ENCODE data around the gene MIPEP. TPM values are rescaled to one million over a fixed set of nuclear protein-coding genes. Genes with fewer than 3 reads are reported as not detected.
A peak's percentile ranks its signal among the peaks of the same experiment; 100 is the strongest.

MIPEP gene
- total RNA-seq, 4 donors from 2014 or later = 17.1 to 27.9 (median 24.1) TPM

- H3K36me3 ChIP-seq = no peaks in the 10 kb centered on the region
- no peak overlapping the region for H3K4me3 ChIP-seq (replicated peaks in 1 of 3)
- TF ChIP-seq CTCF (IDR thresholded peaks at IDR 0.05) (no peak), POLR2A (IDR thresholded peaks at IDR 0.05) (no peak)
- H3K27ac ChIP-seq = peak overlapping the region in 2 of 3 donors; percentile 3 to 58
- no peaks in the 10 kb centered on the region for H3K9me3 ChIP-seq
- peaks cover 11 to 23% of the 10 kb centered on the region in 2 donors for H3K4me1 ChIP-seq
- peak; percentile 83 to 85 for DNase-seq
- no peaks in the 10 kb centered on the region for H3K27me3 ChIP-seq
- intact Hi-C loops (cut with DNase I) = no loop called here
- WGBS, 2 donors = 52 to 56% methylated on average over 10 of the region's 10 CpGs
Measured at GRCh38 chr13:23789576-23790346, 99.4 kb downstream of the MIPEP start.

DNA sequence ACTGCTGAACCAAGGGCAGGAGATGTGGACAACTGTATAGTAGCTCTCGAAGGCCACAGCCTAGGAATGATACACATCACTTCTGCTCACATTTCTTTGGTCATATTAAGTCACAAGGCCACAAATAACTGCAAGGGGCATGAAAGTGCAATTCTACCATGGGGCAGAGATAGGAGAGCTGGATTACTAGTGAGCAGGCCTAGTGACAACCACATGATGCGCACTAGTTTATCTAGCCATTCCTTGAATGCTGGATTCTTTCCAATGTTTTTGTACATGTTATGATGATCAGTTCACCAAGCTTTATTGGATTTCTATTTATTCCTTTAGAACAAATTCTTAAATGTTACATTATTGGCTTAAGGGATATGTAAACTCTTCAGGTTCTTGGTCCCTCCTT, 100.7 kb downstream of the MIPEP start:
- no peak overlapping the region for H3K27ac ChIP-seq
- H3K9me3 ChIP-seq = no peaks in the 10 kb centered on the region
- TF ChIP-seq POLR2A (IDR thresholded peaks at IDR 0.05) = no peak
- TF ChIP-seq CTCF (IDR thresholded peaks at IDR 0.05) = no peak
- DNase-seq = no peak
- peaks cover 11 to 18% of the 10 kb centered on the region in 2 donors for H3K4me1 ChIP-seq
- H3K27me3 ChIP-seq = no peaks in the 10 kb centered on the region
- 98 to 100% methylated on average over 2 of the region's 2 CpGs for WGBS, 2 donors
- no peak overlapping the region for H3K4me3 ChIP-seq (replicated peaks in 1 of 3)
- H3K36me3 ChIP-seq = no peaks in the 10 kb centered on the region
- intact Hi-C loops (cut with DNase I) = no loop called here

DNA sequence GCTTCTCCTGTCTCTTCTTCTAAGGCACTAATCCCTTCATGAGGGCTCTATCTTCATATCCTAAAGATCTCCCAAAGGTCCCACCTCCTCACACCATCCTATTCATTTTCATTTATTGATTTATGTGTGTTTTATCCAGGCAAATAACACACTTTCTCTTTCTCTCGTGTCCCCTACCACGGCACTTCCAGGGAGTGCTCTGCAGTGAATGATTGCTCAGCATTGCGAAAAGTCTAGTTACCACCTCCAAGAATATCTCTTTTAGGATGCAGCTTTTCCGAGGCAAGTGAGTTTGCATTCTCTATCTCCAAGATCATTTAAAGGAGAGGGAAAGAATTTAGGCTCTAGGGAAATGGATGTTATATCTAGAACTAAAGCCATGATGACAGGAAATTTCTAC, 101.7 kb downstream of the MIPEP start:
- Histone ChIP-seq H3K4me3 (replicated peaks in 1 of 3) (no peak overlapping the region), H3K36me3 (no peaks in the 10 kb centered on the region), H3K9me3 (no peaks in the 10 kb centered on the region), H3K27ac (no peak overlapping the region), H3K27me3 (no peaks in the 10 kb centered on the region), H3K4me1 (peaks cover 11 to 18% of the 10 kb centered on the region in 2 donors)
- TF ChIP-seq POLR2A (IDR thresholded peaks at IDR 0.05) (no peak), CTCF (IDR thresholded peaks at IDR 0.05) (no peak)
- intact Hi-C loops (cut with DNase I) = no loop called here
- no peak for DNase-seq
- WGBS, 2 donors = 80 to 83% methylated on average over 4 of the region's 4 CpGs

DNA sequence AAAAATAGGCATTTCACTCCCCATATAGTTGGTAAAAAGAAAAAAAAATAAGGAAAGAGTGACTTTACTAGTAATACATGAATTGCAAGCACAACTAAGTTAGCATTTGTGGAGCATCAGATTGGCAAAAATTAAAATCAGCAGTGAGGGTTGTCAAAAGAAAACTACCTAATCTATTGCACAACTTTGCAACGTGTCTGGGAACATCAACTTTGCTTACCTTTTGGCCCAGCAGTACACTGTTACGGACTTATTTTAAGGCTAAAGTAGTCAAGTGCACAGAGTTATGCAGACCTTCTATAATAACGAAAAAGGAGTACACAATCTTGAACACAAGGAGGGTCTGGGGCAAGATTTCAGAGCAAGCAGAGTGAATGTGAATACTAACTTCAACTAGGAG, 102.6 kb downstream of the MIPEP start:
- intact Hi-C loops (cut with DNase I) = no loop called here

More for the DNA sequence above, 102.6 kb downstream of the MIPEP start:
- TF ChIP-seq POLR2A (IDR thresholded peaks at IDR 0.05) (no peak), CTCF (IDR thresholded peaks at IDR 0.05) (no peak)
- Histone ChIP-seq H3K27me3 (no peaks in the 10 kb centered on the region), H3K36me3 (no peaks in the 10 kb centered on the region), H3K4me3 (replicated peaks in 1 of 3) (no peak overlapping the region), H3K27ac (no peak overlapping the region), H3K4me1 (peaks cover 11 to 18% of the 10 kb centered on the region in 2 donors), H3K9me3 (no peaks in the 10 kb centered on the region)
- 76 to 80% methylated on average over 3 of the region's 3 CpGs for WGBS, 2 donors
- no peak for DNase-seq

Measured in thyroid gland (tissue), 4 donors.